HG03342 (cell line): Measurements from ENCODE around the gene TEKT4.
"Not testable (repeated sequence)": the region's sequence is repeated elsewhere in the genome, so short reads cannot be mapped to it uniquely, and the experiment has no call there.

Source experiments
- ATAC-seq: cut with Tn5 transposase; IDR thresholded peaks from one replicate; pipeline ENCODE4 v1.9.1; 2021; ENCODE audit warnings: mild to moderate bottlenecking, moderate library complexity; ENCODE audit not compliant: unreplicated experiment

TEKT4 gene

DNA sequence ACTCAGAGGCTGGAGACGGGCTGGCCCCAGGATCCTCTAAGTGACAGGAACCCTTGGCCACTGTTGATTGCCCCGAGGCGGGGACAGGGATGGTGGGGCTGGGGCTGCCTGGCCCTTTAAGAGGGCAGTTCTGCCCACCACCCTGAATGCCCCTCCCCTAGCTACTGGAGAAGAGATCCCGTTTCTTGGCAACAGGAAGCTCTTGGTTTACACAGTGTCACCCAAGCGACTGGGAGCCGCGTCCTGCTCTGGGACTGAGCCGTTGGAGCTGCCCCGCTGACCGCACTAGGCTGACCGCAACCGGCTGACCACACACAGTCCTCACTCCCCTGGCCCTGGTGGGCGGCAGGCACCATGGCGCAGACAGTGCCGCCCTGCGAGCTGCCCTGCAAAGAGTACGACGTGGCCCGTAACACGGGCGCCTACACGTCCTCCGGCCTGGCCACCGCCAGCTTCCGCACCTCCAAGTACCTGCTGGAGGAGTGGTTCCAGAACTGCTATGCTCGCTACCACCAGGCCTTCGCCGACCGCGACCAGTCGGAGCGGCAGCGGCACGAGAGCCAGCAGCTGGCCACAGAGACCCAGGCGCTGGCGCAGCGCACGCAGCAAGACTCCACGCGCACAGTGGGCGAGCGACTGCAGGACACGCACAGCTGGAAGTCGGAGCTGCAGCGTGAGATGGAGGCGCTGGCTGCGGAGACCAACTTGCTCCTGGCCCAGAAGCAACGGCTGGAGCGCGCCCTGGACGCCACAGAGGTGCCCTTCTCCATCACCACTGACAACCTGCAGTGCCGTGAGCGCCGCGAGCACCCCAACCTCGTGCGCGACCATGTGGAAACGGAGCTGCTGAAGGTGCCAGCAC, at the start of gene TEKT4:
Gene TEKT4, plus strand, starts transcription at position 205 of the 862 bp plus-strand sequence. Its CDS starts 150 bp downstream, at position 355.
- ATAC-seq: no peak

DNA sequence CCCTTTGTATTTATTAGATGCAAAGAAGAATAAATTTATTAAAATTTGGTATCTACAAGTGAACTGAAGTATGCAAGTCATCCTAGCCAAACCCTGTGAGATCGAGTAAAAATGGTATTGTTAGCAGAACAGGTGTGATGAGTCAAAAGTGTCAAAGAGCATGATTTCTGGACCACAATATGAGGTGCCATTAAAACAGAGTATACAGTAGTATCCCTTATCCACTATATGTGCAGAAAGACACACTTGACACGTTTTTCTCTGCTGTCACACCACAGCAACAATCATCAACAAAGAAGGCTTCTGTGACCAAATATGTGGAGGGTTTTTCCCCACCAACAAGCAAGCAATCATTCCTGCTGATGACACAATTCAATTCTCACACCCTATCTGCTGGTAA, 32.0 kb upstream of the TEKT4 start:
- not testable (repeated sequence) for ATAC-seq

GRCh38 chr2:94856856-94857255, 14.4 kb upstream of the TEKT4 start:
- ATAC-seq: not testable (repeated sequence)

DNA sequence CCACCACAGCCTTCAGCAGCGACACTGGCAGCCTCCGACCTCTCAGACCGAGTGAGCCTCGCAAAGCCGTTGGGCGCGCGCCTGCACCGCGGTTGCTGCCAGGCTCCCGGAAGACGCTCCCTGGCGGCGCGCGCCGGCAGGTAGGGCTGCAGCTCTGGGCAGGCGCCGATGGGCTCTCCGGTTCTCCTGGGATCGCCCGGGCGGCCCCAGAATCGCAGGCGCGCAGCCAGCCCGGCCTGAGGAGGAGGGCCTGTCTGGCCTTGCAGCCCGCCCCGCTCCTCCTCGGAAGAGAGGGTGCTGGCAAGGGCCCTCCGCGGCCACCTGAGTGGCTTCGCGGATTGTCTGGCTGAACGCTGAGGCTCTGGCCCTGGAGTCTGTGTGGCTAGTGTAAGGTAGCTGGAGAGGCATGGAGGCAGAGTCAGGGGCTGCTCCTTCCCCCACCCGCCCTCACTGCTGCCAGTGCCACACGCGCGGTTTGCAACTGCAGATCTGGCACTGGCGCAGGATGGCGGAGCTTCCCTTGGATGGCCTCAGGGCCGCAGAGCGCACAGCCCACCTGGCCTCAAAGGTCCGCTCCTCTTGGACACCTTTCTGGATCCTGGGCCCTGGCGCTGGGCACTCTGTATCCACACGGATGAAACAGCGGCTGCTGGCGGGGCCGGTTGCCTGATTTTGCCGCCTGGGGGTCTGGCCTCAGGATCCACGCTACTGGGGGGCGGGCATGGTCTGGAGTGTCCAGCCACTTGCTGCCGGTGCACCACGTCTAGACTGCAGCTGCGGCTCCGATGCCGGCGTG, 13.7 kb upstream of the TEKT4 start:
- ATAC-seq: not testable (repeated sequence)

GRCh38 chr2:94858163-94858888, 12.9 kb upstream of the TEKT4 start:
- not testable (repeated sequence) for ATAC-seq

DNA sequence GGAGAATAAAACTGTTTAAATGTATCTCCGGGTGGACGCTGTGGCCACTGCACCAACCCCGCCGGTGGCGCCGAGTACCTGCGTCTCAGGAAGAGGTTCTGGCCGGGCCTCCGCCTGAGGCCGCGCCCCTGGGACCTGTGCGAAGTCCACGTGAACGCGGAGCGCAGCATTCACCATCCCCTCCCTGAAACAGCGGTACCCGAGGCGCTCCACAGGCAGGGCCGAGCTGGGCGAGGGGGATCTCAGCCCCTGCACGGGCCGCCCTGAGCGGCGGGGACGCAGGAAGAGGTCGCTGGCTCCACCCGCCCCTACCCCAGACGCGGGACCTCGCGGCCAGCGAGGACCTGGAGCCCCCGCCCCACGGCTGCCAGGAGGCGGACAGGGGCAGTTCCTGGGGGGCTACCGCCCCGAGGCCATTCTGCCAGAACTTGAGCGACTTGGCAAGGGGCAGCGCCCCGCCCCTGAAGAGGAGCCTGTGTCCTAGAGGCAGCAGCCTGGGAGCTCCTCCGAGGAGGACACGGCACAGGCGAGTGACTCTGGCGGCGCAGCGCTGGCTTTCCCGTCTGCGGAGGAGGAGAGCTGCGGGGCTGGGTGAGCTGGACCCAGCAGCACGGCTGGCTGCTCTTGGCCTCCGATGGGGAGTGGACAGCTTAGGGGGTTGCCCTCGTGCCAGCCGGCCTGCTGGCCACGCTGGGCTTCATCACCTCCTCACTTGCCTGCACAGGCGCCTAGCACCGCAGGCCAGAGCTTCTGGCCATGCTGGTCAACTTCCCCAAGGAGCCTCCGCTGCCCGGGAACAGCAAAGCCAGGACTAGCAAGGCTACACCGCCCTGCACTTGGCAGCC, 9.7 kb upstream of the TEKT4 start:
- ATAC-seq: no peak

DNA sequence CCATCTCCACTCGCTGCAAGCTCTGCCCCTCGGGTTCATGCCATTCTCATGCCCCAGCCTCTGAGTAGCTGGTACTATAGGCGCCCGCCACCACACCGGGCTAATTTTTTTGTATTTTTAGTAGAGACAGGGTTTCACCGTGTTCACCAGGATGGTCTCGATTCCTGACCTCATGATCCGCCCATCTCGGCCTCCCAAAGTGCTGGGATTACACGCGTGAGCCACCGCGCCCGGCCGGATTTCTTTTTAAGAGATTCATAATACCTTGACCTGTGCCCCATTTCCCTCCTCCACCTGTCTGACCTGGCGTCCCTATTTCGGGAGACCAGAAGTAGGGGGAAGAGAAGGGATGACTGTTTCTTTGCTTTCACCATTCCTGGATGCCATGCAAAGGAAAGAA, 8.3 kb upstream of the TEKT4 start:
- not testable (repeated sequence) for ATAC-seq

DNA sequence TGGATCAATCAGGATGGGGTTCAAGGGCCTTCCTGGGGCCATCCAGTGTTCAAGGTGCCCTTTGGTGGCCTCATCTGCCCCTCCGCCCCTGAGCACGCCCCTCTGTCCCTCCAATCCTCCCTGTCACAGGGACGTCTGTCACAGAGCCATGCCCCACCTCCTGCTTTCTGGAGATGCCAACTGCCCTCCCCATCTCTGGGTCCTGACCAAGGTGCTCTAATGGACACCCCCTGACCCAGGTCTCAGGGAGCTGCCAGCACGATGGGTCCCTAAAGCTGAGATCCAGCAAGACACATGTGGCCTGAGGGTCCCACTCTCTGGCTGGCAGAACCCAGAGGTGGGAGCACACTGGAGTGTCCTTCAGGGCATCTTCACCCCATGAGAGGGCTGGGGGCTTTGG, 2.1 kb upstream of the TEKT4 start:
- no peak for ATAC-seq

DNA sequence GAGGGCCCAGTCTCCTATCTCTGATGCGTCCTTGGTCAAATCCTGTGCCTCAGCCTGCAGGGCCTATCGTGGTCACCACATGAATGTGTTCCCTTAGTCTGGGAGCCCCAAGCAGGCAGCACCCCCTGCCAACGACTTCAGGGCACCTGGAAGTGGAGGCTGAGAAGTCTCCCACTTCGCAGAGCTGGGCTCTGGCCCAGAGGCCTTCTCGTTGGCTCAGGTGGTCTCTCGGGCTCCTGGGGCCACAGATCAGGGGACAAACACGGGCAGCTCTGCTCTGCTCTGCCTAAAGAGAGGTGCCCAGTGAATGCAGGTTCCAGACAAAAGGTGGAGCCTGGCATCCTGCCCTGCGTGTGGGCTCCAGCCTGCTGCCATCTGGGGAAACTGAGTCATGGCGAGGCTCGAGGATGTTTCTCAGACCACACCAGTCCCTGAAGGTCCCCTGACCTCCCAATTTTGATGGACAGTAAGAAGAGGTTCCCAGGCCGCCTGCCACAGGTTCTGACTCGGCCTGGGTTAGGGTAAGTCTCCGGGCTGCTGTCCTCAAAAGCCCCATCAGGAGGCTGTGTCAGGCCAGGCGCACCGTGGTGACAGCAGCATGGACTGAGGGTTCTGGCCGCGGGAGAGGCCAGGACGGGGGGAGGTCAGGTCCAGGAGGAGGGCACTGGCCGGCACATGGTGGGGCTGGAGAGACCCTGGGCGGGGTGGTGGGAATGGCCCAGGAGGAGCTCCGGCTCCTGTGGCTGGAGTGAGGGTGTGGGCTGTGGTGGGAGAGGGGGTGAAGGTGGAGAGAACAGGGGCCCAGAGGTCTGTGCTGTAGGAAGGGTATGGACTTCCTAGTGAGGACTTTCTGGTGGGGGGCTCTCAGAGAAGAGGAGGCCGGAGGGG, 1.4 kb upstream of the TEKT4 start:
- no peak for ATAC-seq

DNA sequence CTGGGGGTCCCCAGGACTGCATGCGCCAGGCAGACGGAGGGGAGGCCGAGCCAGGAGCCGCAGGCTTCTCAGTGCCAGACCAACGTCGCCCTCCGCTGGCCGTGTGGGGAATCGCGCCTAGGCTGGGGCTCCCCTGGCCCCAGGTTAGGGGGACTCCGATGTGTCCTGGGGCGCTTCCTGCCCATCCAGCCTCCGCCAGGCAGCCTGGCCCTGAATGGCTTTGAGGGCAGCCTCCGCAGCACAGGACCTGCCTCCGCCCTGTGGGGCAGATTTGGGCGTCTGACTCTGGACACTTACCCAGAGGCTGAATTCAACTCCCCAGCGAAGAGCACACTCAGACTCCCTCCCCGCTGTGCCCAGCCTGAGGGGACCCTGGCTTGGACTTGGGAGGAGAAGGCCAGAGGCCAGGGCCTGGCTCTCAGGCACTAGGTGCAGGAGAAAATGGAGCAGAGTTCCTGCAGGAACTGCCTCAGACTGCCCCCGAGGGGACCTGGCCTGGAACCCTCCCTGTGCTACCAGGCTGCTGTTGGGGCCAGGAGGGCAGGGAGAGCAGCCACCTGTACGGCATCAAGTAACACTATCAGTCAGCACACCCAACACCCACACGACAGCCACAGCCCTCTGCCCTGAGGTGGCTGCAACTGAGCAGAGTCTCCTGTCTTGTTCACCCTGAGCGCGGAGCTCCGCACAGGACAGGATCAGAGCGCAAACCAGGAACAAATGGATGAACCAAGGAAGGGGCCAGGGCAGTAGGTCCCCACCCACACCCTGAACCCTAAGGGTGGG, 597 bp upstream of the TEKT4 start:
- no peak for ATAC-seq

- ATAC-seq: no peak
Measured at GRCh38 chr2:94872088-94872618, 923 bp downstream of the TEKT4 start.

DNA sequence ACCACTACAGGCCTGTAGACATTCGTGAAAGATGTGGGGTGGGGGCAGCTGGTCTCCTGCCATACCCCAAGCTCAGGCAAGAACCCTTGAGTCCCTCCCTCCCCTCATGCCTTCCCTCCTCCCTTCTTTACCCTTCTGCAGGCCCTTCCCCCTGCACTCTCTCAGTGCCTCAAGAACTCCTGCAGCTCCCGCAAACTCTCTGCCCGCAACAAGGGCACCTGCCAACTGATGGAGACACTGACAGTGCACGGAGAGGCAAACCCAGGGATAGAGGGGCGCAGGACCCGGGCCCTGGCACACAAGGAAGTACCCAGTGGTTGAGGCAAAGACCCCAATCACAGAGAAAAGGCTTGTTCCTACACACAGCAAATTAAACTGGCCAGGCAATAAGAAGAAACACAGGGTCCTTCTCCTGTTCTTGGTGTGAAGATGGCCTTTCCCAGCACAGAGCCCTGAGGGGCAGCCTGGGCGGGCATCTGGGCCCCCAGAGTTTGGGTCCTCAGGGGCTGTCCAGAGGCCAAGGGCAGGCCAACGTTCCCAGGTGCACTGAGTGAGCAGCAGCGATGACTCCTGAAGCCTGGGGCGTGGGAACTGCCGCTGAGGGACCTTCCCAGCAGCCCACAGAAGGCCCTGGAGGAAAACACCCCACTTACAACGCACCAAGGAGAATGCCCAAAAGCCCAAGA, 1.6 kb downstream of the TEKT4 start:
- no peak for ATAC-seq

DNA sequence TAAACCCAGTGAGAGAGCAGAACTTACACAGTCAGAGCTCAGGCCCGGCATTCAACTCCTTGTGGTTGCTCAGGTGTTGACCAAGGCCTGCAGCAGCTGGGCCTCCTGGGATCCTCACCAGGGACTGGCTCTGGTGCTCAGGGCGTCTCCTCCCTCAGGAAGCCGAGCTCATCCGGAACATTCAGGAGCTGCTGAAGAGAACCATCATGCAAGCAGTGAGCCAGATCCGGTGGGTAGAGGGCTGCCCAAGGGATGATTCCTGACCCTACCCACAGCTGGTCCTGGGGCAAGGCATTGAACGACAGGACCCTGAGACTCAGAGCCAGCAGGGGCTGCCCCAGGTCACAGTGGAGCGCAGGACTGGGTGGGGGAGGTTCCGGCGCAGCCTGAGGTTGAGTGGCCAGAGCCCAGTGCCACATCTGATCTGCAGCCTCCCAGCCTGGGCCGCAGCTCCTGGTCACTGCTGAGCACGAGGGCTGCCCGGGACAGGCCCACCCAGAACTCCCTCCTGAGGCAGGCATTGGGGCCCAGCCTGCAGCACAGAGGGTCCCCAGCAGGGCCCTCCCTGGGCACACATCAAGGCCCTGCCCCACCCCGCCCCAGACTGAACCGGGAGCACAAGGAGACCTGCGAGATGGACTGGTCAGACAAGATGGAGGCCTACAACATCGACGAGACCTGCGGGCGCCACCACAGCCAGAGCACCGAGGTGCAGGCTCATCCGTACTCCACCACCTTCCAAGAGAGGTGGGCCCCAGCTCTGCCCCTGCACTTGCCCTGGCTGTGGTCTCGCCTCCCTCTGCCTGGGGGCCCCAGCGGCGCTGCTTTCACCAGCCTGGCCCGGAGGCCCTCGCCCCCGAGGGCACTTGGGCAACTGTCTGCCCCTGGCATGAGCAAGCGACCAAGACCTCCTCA, 2.4 kb downstream of the TEKT4 start:
- ATAC-seq: no peak

GRCh38 chr2:94874277-94874997, 3.2 kb downstream of the TEKT4 start:
- peak; percentile 95 for ATAC-seq

DNA sequence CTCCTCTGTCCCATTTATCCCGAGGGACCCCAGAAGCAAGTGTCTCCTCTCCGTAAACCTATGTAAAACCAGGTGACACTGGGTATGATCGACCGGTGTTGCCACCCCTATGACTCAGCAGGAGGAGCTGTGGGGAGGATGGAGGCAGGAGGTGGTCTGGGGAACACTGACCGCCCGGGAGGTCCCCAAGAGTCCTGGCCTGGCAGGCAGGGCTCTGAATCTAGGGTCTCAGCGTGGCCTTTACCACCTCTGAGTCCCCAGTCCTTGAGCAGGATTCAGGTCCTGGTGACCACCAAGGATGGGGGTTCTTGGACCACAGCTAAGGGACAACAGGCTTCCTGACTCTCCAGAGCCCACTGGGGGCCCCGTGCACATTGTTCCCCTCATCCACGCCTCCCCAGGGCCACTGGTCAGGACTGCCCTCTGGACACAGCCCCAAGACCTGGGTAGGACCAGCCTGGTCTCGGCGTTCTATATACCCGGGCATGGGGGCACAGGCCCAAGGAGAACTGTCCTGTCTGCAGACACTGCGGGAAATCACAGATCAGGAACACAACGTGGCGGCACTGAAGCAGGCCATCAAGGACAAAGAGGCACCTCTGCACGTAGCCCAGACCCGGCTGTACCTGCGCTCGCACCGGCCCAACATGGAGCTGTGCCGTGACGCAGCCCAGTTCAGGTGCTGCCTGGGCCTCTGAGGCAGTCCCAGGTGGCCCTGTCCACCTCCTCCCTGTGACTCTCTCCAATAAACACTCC, 4.0 kb downstream of the TEKT4 start:
- ATAC-seq: no peak
